Gastroesophageal sphincter (tissue), 3 donors: Measurements from ENCODE around the gene RERE.

Experiments used
- CTCF ChIP-seq, 4 experiments: fragments of 200-600 bp in 2 of 4; fragments of 450-650 bp in 2 of 4; sonication (generic) in 1 of 4; IDR thresholded peaks; one replicate each; pipeline ENCODE4 v1.5.1; 2017 to 2019; ENCODE audit warnings: antibody characterized with exemption in 4 of 4, mild to moderate bottlenecking in 2 of 4, moderate library complexity in 2 of 4
- EP300 ChIP-seq: sonication (generic); formaldehyde crosslinking; IDR thresholded peaks from one replicate; pipeline ENCODE4 v1.6.1; 2017; ENCODE audit warnings: antibody characterized with exemption, mild to moderate bottlenecking
- POLR2A ChIP-seq, 2 donors: fragments of 450-650 bp; IDR thresholded peaks; one replicate each; pipeline ENCODE4 v1.6.1; 2017; ENCODE audit warnings: antibody characterized with exemption in 2 of 2, mild to moderate bottlenecking in 2 of 2, moderate library complexity in 1 of 2
- POLR2AphosphoS5 ChIP-seq: sonication (generic); formaldehyde crosslinking; IDR thresholded peaks from one replicate; pipeline ENCODE4 v1.6.1; 2017; ENCODE audit warnings: antibody characterized with exemption

DNA sequence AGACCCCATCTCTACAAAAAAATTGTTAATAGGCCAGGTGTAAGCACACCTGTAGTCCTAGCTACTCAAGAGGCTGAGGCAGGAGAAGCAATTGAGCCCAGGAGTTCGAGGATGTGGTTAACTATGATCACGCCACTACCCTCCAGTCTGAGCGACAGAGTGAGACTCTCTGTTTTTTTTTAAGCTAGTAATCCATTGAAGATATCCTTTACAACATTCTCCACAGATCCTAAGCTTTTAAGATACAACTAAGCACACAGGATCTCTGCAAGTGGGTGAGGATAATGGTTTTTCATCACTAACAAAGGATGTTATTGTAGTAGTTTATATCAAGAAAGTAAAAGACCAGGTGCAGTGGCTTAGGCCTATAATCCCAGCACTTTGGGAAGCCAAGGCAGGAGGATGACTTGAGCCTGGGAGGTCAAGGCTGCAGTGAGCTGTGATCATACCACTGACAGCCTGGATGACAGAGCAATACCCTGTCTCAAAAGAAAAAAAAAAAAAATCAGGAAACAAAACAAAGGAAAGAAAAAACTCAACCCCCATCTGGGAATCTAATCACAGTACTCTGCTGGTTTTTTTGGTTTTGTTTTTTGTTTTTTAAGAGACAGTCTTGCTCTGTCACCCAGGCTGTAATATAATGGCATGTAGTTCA is 166.1 kb downstream of the RERE start:
- TF ChIP-seq CTCF (IDR thresholded peaks at IDR 0.05) (no peak), EP300 (no peak), POLR2A (IDR thresholded peaks at IDR 0.05) (no peak), POLR2AphosphoS5 (no peak)
